ENCODE results near the gene ELOVL2.

DNA sequence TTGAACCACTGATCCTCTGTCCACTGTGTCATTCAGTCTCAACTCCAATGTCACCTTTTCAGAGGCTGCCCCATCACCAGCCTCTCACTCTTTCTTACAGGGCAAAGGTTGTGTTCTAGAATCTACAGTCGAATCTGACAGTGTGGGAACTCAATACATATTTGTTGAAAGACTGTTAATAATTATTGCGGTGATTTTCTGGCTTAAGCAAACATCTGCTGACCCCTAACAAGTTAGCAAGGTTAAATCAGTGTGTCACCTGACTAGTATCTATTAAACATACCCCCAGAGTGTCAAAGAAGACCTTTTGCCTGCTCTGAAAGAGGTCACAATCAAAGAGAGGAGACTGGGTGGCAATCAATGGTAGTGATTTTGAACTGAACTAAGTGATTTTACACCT, 41.9 kb downstream of the ELOVL2 start:
- TF ChIP-seq, protein P1, sequence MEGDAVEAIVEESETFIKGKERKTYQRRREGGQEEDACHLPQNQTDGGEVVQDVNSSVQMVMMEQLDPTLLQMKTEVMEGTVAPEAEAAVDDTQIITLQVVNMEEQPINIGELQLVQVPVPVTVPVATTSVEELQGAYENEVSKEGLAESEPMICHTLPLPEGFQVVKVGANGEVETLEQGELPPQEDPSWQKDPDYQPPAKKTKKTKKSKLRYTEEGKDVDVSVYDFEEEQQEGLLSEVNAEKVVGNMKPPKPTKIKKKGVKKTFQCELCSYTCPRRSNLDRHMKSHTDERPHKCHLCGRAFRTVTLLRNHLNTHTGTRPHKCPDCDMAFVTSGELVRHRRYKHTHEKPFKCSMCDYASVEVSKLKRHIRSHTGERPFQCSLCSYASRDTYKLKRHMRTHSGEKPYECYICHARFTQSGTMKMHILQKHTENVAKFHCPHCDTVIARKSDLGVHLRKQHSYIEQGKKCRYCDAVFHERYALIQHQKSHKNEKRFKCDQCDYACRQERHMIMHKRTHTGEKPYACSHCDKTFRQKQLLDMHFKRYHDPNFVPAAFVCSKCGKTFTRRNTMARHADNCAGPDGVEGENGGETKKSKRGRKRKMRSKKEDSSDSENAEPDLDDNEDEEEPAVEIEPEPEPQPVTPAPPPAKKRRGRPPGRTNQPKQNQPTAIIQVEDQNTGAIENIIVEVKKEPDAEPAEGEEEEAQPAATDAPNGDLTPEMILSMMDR (conservative IDR thresholded peaks at IDR 0.05; ENCODE audit: low read length) = no peak
- no peak for TF ChIP-seq EZH2phosphoT487 (IDR thresholded peaks at IDR 0.05; ENCODE audit: borderline replicate concordance)
